ENCODE results near the gene CCBE1.

- TF ChIP-seq CTCF (IDR thresholded peaks at IDR 0.05) (no peak), ZFX (IDR thresholded peaks at IDR 0.05; ENCODE audit: borderline replicate concordance) (no peak)
These were observed 6.8 kb downstream of the CCBE1 start for GRCh38 chr18:59690186-59690982.
